SK-N-DZ (cell line): Measurements from ENCODE around the gene IQSEC1.

Experiments
- DNase-seq: peaks from one replicate; pipeline ENCODE4 v3.0.0-alpha.2; 2015; ENCODE audit warnings: low spot score

IQSEC1 gene

DNA sequence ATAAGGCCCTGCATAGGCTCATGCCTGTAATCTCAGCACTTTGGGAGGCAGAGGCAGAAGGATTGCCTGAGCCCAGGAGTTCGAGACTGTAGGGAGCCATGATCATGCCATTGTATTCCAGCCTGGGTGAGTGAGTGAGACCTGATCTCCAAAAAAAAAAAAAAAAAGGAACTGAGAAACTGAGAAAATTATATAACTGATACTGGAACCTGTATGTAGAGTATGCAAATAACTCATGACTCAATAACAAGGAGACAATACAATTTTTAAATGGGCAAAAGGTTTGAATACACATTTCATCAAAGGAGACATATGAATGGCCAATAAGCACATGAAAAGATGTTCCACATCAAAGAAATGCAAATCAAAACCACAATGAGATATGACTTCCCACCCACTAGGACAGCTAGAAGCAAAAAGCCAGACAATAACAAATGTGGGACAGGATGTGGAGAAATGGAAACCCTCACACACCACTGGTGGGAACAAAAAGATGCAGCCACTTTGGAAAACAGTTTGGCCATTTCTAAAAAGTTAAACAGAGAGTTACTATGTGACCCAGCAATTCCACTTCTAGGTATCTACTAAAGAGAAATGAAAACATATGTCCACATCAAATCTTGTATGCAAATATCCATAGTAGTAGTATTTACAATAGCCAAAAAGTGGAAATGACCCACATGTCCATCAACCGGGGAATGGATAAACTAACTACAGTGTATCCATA lies 70.7 kb downstream of the IQSEC1 start:
- no peak for DNase-seq

GRCh38 chr3:12999147-13000140 lies 73.8 kb downstream of the IQSEC1 start:
- no peak for DNase-seq

DNA sequence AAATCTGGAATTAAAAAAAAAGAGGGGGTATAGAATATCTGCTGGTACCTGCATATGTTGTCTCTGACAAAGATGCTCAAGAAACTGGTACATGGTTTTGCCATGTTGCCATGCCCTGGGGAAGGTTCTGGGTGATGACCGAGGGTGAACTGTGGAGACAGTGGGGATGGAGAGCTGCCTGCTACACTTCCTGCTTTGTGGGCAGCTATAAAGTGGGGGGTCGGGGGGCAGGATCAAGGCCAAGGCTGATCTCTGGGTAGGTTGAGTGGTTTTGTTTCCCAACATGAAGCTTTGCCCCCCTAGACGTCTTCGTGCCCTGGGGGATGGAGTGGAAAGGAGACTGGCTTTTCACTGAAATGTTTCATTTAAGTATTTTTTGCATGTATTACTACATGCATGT lies 74.6 kb downstream of the IQSEC1 start:
- DNase-seq = no peak

DNA sequence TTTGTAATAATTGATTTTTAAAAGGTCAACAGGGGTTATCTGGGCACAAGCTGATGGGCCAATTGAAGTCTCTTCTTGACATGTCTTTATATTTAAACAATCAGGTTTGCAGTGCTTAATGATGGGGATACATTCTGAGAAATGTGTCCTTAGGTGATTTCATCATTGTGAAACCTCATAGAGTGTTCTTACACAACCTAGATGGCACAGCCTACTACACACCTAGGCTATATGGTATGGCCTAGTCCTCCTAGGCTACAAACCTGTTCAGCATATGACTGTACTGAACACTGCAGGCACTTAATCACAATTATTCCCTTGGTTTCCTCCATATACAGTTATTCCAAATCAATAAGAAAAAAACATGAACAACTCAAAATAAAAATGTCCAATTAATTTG lies 75.8 kb downstream of the IQSEC1 start:
- DNase-seq = no peak

GRCh38 chr3:12996181-12996506 lies 77.1 kb downstream of the IQSEC1 start:
- DNase-seq = no peak

- no peak for DNase-seq
Observed at GRCh38 chr3:12995389-12996180, 77.6 kb downstream of the IQSEC1 start.

- DNase-seq = peak; percentile 82
Observed at GRCh38 chr3:12994607-12995388, 78.4 kb downstream of the IQSEC1 start.

GRCh38 chr3:12994357-12994606 lies 78.9 kb downstream of the IQSEC1 start:
- DNase-seq = no peak

- no peak for DNase-seq
Observed at GRCh38 chr3:12993517-12994356, 79.5 kb downstream of the IQSEC1 start.

GRCh38 chr3:12992629-12993516 lies 80.4 kb downstream of the IQSEC1 start:
- DNase-seq = no peak

DNA sequence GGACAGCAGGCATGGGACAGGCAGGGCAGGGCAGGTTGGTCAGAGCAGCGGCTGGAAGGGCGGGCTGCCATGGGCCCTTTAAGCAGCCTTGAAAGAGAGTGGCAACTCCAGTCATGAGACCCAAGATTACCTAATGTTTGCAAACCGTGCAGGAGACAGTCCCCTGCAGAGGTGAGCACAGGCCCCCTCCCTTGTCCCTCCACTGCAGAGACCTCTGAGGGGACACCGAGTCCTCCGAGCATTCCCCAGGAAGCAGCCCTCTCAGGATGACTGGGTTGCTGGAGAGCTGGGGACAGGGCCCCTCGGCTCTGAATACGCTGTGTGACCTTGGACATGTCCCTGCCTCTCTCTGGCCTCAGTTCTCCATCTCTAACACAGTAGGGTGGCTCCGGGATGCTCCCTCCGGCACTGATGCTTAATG lies 81.4 kb downstream of the IQSEC1 start:
- DNase-seq = no peak

DNA sequence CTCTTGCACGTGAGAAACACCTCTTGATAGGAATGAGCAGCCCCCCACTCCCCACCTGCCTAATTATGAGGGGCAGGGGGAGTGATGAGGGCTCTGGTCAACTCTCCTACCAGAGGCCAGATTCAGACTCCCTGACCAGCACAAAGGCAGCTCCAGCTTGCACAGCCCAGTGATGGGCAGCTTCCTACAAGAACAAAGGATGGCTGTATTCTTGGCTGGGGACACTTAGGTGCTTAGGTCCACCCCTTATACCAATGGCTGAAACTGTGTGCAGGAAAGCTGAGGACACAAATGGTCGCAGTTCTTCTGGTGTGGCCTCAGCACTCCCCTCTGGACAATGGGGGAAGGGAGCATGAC lies 81.8 kb downstream of the IQSEC1 start:
- no peak for DNase-seq

DNA sequence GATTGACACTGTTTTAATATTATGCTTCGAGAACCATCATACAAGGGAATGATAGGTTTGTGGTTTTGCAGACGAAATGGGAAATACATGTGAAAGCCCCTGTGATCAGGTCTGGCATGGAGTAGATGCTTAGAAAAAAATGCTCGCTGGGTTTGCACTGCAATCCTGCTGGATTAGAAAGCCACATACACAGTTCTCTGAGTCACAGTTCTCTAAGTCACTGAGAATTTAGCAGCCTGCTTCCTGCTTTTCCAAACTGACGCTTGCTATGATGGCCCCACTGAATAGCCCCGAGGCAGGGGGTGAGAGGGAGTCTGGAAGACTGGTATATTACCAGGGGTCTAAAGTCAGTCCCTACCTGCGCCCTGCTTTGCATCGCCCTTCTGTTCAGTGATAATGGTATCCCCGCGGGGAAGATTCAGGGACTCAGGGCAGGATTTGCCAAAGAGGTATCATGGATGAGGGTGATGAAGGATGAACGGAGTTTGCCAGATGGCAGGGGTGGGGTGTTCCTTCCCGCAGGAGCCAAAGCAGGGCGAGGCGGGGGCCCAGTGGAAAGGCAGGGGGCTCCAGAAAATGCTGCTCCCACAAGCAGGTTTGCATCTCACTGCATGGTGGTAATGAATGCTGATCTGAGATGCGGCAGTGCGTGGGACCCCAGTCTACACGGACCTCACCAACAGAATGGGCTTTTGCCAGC lies 82.3 kb downstream of the IQSEC1 start:
- DNase-seq = no peak

DNA sequence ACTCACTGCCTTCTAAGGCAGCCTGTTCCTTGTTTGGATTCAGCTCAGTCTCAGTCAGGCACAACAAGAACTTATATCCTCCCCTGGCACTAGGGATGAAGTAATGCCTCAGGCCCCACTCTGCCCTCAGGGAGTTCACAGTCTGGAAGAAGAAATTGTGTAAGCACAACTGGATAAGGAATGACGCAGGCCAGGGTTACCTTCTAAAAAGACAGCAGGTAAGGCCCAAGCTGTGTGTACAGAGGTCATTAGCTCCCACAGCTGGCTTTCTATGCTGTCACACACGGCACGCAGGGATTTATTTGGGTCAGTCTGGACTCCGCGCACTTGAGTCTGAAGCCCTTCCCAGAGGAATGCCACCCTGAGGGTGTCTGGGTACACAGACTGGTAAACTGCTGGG lies 82.9 kb downstream of the IQSEC1 start:
- no peak for DNase-seq

DNA sequence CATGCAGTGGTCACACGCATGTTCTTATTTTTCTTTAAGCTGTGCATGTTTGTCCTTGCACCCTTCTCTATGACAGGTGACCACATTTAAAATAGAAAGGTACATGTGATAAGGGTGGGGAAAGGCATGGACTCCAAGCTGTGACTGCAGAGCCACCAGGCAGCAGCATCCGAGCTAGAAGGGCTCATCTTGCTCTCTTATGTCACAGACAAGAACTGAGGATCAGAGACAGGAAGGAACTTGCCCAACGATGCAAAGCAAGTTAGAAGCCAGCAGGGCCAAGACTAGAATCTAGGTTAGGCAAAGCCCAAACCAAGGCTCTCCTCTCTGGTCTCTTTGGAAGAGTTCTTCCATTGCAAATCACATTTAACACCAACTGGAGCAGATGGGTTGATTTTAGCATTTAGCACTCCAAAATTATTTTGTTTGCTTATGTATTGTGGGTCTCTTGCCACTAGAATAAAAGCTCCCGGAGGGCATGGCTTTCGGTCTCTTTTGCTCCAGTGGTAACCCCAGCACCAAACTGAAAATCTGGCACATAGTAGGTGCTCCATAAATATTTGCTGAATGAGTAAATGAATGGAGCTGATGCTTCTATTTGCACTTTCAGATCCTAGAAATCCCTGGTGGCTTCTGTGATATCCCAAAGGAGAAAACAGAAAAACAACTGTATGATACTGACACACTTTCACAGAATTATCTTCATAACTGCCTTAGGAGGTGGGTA lies 84.3 kb downstream of the IQSEC1 start:
- DNase-seq = no peak

DNA sequence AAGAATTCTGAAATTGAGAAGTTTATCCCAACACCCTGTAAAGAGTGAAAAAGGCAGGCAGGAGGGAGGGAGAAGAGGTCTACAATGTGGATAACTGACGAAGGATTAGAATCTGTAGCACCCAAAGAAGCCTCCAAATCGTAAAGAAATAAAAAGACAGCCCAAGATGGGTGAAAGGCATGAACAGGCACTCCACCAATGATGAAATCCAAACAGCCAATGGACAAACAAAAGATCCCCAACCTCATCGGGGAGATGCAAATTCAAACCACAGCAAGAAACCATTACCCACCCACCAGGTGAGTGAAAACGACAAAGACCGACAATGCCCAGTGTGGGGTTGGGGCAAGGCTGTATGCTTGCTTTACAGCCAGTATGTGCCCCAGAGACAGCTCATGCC lies 85.6 kb downstream of the IQSEC1 start:
- no peak for DNase-seq

GRCh38 chr3:12986986-12987385 lies 86.2 kb downstream of the IQSEC1 start:
- no peak for DNase-seq

DNA sequence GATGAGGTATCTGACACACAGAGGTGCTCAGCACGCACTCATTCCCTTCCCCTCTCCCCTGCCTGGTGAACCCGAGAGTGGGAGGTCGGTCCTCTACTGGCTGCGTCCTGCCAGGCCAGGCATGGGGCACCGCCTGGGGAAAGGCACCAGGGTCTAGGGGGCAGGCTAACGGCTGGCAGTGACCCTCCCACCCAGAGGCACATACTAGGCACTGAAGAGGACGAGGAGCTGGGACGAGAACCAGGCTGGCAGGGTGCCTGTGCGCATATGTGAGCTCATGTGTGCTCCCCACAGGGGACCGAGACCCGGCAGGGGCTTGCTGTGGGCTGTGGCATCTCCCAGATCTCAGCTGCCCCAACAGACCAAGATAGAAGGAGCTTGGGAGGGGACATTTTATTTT lies 86.7 kb downstream of the IQSEC1 start:
- no peak for DNase-seq
